HepG2 (cell line): ENCODE measurements around the gene SECTM1. TPM values are rescaled to one million over a fixed set of nuclear protein-coding genes. Genes with fewer than 3 reads are reported as not detected.

ENCODE experiments used
- AKAP8 ChIP-seq: sonication (generic); formaldehyde crosslinking; IDR thresholded peaks from 2 replicates; pipeline ENCODE4 v1.5.1; 2020; ENCODE audit warnings: mild to moderate bottlenecking, missing genetic modification reagents
- ATM ChIP-seq: fragments of 450-650 bp; IDR thresholded peaks from 2 replicates; pipeline ENCODE4 v1.7.1; 2017; ENCODE audit warnings: mild to moderate bottlenecking, borderline replicate concordance
- DMAP1 ChIP-seq: IDR thresholded peaks from 2 replicates; pipeline ENCODE4 v1.6.1; 2016
- ETV5 ChIP-seq: IDR thresholded peaks from 2 replicates; pipeline ENCODE4 v1.6.1; 2018; ENCODE audit warnings: missing biosample characterization, missing genetic modification reagents, inconsistent platforms, borderline replicate concordance
- MEF2D ChIP-seq: sonication (generic); formaldehyde crosslinking; IDR thresholded peaks from 2 replicates; pipeline ENCODE4 v1.5.1; 2020; ENCODE audit warnings: mild to moderate bottlenecking, missing genetic modification reagents
- ONECUT2 ChIP-seq: sonication (generic); formaldehyde crosslinking; IDR thresholded peaks from 2 replicates; pipeline ENCODE4 v1.4.0; 2020; ENCODE audit warnings: missing genetic modification reagents
- PHB2 ChIP-seq: fragments of 450-650 bp; IDR thresholded peaks from 2 replicates; pipeline ENCODE4 v1.6.1; 2018; ENCODE audit not compliant: partially characterized antibody
- SIX4 ChIP-seq: sonication (generic); formaldehyde crosslinking; IDR thresholded peaks from 2 replicates; pipeline ENCODE4 v1.4.0; 2020; ENCODE audit warnings: missing genetic modification reagents
- USF2 ChIP-seq, 2 experiments: sonication (generic) in 1 of 2; formaldehyde crosslinking in 1 of 2; IDR thresholded peaks; 2 replicates each; pipeline versions ENCODE4 v1.5.1 to v1.6.1; 2011 to 2020; ENCODE audit warnings: borderline replicate concordance in 1 of 2, low read depth in 1 of 2, low read length in 1 of 2, mild to moderate bottlenecking in 1 of 2, missing genetic modification reagents in 1 of 2, moderate library complexity in 1 of 2
- ZBTB7A ChIP-seq: sonication (generic); formaldehyde crosslinking; IDR thresholded peaks from 2 replicates; pipeline ENCODE4 v1.8.0; 2022; ENCODE audit warnings: mild to moderate bottlenecking, missing genetic modification reagents
- ZEB1 ChIP-seq: IDR thresholded peaks from 2 replicates; pipeline ENCODE4 v1.6.1; 2012; ENCODE audit warnings: mild to moderate bottlenecking, low read depth, inconsistent platforms; ENCODE audit not compliant: insufficient replicate concordance
- ZIK1 ChIP-seq: sonication (generic); formaldehyde crosslinking; IDR thresholded peaks from 2 replicates; pipeline ENCODE4 v1.5.0; 2020; ENCODE audit warnings: mild to moderate bottlenecking, low read depth, missing genetic modification reagents, borderline replicate concordance
- ZMYM3 ChIP-seq: sonication (generic); formaldehyde crosslinking; IDR thresholded peaks from 2 replicates; pipeline ENCODE4 v1.5.1; 2020; ENCODE audit warnings: mild to moderate bottlenecking, missing genetic modification reagents
- ZNF572 ChIP-seq: sonication (generic); formaldehyde crosslinking; IDR thresholded peaks from 2 replicates; pipeline ENCODE4 v1.5.1; 2020; ENCODE audit warnings: mild to moderate bottlenecking, missing genetic modification reagents
- ZNF614 ChIP-seq: IDR thresholded peaks from 2 replicates; pipeline ENCODE4 v1.6.1; 2018; ENCODE audit warnings: missing biosample characterization, missing genetic modification reagents, inconsistent platforms, borderline replicate concordance
- ZNF781 ChIP-seq: sonication (generic); formaldehyde crosslinking; IDR thresholded peaks from 2 replicates; pipeline ENCODE4 v1.5.1; 2020; ENCODE audit warnings: borderline replicate concordance, mild to moderate bottlenecking, missing genetic modification reagents; ENCODE audit errors: not compliant biosample characterization
- ZNF879 ChIP-seq: sonication (generic); formaldehyde crosslinking; IDR thresholded peaks from 2 replicates; pipeline ENCODE4 v1.8.1; 2023; ENCODE audit warnings: missing genetic modification reagents
- polyA plus RNA-seq, 8 experiments: library from polyadenylated mRNA; depleted of rRNA in 3 of 8; stranded (reverse) in 7 of 8; unstranded in 1 of 8; fragments of >200 nt; fragmentation: Illumina TruSeq in 4 of 8; extraction: Trizol in 4 of 8; gene quantifications; 2 replicates each; pipeline versions ENCODE4 v1.2.1 to v1.2.3, GENCODE V29; 2011 to 2016; ENCODE audit warnings: low read depth in 4 of 8, missing spikeins in 1 of 8, mixed read lengths in 1 of 8; ENCODE audit not compliant: insufficient read depth in 1 of 8
- total RNA-seq, 5 experiments: library from RNA; depleted of rRNA; stranded (reverse); fragments of >200 nt; fragmentation: Illumina TruSeq; extraction: Trizol; gene quantifications; 2 replicates each; pipeline ENCODE4 v1.2.3, GENCODE V29; 2016; ENCODE audit warnings: low read depth in 1 of 5
- TF ChIP-seq, protein P1 (sequence below): sonication (generic); formaldehyde crosslinking; IDR thresholded peaks from 2 replicates; pipeline ENCODE4 v1.4.0; 2020; ENCODE audit warnings: missing genetic modification reagents
- TF ChIP-seq, protein P2 (sequence below): sonication (generic); formaldehyde crosslinking; IDR thresholded peaks from 2 replicates; pipeline ENCODE4 v1.9.0; 2022; ENCODE audit warnings: missing genetic modification reagents, mild to moderate bottlenecking, borderline replicate concordance
- TF ChIP-seq, protein P3 (sequence below): sonication (generic); formaldehyde crosslinking; conservative IDR thresholded peaks from 2 replicates; pipeline ENCODE4 v1.8.0; 2022; ENCODE audit warnings: mild to moderate bottlenecking, moderate library complexity, missing genetic modification reagents

The SECTM1 gene
- total and polyA plus RNA-seq, 2 of the 13 experiments (the other 11 are each of a cell fraction or from before 2014, with no cell fraction given) = 3.5 to 5.3 TPM

DNA sequence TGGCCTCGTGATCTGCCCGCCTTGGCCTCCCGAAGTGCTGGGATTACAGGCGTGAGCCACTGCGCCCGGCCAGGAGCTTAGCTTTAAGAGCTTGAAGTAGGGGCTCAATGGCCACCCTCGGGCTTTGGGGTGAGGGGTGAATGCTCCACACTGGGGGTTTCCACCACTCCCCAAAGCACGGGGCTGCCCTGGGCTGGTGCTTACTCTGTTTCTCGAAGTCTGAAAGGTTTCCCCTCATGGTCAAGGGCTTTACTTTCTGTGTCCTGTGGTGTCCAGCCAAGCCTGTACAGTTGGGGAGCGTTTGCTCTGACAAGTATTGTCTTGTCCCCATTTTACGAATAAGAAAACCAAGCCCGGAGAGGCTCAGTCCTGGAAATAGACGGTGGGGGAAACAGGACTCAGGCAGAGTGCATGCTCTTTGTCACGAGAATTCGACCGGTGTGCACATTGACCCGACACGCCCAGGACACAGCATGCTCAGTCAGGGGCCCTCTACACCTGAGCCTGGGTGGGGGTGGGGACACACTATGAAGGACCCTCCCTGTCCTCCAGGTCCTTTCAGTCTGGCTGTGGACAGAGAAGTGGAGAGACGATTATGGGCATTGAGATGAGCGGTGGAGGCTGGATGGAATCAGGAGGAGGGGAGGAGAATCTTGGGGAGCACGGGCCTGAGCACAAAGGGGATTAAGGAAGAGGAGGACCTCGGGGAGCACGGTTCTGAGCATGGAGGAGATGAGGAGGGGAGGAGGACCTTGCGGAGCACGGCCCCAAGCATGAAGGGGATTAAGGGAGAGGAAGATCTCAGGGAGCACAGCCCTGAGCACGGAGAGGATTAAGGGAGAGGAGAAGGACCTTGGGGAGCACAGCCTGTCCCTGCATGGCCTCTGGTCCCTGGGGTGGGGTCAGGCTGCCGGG lies 23.7 kb downstream of the SECTM1 start (continued):
- TF ChIP-seq ZNF614 (CRISPR knock-in tag) (peak; percentile 45; the same call in 1 of the 2 replicates), ZNF572 (CRISPR knock-in tag) (0 out of 2 replicates have a peak, but pooled peaks have one; percentile 34), ETV5 (peak; percentile 29; the same call in 1 of the 2 replicates), ATM (no peak), USF2 (IDR thresholded peaks at IDR 0.05; ENCODE audit: low read depth, low read length) (no peak), USF2 (CRISPR knock-in tag; IDR thresholded peaks at IDR 0.05; ENCODE audit: borderline replicate concordance) (no peak), ZIK1 (0 out of 2 replicates have a peak, but pooled peaks have one; percentile 72), ZMYM3 (CRISPR knock-in tag) (peak; percentile 97), ZEB1 (peak; percentile 92), AKAP8 (CRISPR knock-in tag) (peak; percentile 49; the same call in 1 of the 2 replicates), DMAP1 (CRISPR knock-in tag) (peak; percentile 81), ZBTB7A (CRISPR knock-in tag) (peak; percentile 90; the same call in 1 of the 2 replicates), PHB2 (no peak), ZNF781 (CRISPR knock-in tag) (peak; percentile 80), MEF2D (CRISPR knock-in tag) (peak; percentile 85), SIX4 (CRISPR knock-in tag) (no peak), ZNF879 (CRISPR knock-in tag) (no peak), ONECUT2 (CRISPR knock-in tag) (peak; percentile 71)
- TF ChIP-seq, protein P1, sequence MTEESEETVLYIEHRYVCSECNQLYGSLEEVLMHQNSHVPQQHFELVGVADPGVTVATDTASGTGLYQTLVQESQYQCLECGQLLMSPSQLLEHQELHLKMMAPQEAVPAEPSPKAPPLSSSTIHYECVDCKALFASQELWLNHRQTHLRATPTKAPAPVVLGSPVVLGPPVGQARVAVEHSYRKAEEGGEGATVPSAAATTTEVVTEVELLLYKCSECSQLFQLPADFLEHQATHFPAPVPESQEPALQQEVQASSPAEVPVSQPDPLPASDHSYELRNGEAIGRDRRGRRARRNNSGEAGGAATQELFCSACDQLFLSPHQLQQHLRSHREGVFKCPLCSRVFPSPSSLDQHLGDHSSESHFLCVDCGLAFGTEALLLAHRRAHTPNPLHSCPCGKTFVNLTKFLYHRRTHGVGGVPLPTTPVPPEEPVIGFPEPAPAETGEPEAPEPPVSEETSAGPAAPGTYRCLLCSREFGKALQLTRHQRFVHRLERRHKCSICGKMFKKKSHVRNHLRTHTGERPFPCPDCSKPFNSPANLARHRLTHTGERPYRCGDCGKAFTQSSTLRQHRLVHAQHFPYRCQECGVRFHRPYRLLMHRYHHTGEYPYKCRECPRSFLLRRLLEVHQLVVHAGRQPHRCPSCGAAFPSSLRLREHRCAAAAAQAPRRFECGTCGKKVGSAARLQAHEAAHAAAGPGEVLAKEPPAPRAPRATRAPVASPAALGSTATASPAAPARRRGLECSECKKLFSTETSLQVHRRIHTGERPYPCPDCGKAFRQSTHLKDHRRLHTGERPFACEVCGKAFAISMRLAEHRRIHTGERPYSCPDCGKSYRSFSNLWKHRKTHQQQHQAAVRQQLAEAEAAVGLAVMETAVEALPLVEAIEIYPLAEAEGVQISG (CRISPR knock-in tag) = peak; percentile 52
- TF ChIP-seq, protein P2, sequence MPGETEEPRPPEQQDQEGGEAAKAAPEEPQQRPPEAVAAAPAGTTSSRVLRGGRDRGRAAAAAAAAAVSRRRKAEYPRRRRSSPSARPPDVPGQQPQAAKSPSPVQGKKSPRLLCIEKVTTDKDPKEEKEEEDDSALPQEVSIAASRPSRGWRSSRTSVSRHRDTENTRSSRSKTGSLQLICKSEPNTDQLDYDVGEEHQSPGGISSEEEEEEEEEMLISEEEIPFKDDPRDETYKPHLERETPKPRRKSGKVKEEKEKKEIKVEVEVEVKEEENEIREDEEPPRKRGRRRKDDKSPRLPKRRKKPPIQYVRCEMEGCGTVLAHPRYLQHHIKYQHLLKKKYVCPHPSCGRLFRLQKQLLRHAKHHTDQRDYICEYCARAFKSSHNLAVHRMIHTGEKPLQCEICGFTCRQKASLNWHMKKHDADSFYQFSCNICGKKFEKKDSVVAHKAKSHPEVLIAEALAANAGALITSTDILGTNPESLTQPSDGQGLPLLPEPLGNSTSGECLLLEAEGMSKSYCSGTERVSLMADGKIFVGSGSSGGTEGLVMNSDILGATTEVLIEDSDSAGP (CRISPR knock-in tag) = peak; percentile 42; the same call in 1 of the 2 replicates
- TF ChIP-seq, protein P3, sequence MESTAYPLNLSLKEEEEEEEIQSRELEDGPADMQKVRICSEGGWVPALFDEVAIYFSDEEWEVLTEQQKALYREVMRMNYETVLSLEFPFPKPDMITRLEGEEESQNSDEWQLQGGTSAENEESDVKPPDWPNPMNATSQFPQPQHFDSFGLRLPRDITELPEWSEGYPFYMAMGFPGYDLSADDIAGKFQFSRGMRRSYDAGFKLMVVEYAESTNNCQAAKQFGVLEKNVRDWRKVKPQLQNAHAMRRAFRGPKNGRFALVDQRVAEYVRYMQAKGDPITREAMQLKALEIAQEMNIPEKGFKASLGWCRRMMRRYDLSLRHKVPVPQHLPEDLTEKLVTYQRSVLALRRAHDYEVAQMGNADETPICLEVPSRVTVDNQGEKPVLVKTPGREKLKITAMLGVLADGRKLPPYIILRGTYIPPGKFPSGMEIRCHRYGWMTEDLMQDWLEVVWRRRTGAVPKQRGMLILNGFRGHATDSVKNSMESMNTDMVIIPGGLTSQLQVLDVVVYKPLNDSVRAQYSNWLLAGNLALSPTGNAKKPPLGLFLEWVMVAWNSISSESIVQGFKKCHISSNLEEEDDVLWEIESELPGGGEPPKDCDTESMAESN (CRISPR knock-in tag) = peak; percentile 93
